NCI-H748 (cell line): ENCODE measurements around the gene PNPLA3.

Experiments used
- DNase-seq: peaks from one replicate; lab custom pipeline; 2025; ENCODE audit not compliant: unreplicated experiment; lab: John Stamatoyannopoulos, UW

The PNPLA3 gene

DNA sequence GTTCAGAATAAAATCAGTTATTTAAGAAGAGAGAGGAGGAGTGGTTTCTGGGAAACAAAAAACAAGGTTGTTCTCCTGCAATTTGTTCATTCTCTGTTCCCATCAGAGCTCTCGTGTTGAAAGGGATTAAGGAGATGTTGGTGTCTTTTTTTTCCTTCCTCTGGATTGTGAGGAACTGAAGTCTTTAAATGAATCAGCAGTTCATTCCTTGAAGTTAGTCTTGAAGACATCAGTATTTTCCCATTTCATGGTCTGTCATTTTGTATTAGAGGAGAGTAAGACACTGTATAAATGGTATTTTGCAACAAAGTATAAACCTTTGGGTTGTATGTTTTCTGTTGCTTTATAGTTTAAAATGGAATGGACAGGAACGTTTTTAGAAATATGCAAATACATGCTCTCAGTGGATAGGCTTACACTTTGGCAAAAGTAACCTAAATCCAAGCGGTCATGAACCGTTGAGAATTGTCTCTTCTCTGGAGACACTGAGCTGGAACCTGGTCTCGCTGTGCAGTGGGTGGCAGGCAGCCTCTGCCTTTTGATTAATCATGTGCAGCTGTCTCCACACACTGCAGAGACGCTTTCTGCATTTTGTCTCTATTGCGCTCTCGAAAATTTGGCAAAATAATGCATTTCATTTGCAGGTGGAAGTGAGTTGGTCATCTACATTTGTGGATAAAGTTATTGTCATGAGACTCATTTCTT, 64.7 kb downstream of the PNPLA3 start:
- no peak for DNase-seq

- no peak for DNase-seq
Observed at GRCh38 chr22:43988960-43989359, 65.4 kb downstream of the PNPLA3 start.

DNA sequence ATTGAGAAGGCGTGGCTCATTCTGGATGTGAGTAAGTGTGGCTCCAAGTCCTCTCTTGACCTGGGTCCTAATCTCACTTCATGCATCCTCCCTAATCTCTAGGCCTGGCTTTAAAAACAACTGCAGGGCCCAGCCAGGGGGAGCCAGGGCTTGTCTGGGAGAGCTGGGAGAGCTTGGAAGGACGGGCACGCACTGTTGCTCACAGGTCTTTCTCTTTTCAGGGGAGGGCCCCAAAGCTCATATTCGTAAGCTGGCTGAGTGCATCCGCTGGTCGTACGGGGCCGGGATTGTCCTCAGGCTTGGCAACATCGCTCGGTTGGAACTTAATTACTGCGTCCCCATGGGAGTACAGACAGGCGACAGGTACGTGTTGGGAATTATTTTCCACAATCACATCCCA, 66.4 kb downstream of the PNPLA3 start:
- DNase-seq, result peak; percentile 27

DNA sequence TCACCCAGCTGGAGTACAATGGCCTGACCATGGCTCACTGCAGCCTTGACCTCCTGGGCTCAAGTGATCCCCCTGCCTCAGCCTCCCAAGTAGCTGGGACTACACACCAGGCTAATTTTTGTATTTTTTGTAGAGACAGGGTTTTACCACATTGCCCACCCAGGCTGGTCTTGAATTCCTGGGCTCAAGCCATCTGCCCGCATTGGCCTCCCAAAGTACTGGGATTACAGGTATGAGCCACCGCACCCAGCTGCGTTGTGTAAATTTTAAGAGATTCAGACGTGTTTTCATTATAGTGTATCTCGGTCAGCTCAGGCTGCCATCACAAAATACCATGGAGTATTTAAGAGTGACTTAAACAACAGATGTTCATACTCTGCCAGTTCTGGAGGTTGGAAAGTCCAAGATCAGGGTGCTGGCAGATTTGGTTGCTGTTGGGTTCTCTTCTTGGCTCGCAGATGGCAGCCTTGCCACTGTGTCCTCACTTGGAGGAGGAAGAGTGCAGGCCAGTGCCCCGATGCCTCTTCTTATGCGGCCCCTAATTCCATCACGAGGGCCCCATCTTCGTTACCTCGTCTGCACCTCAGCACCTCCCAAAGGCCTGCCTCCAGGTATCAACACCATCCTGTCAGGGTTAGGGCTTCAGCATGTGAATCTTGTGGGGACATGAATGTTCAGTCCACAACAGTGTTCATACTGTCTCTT, 67.9 kb downstream of the PNPLA3 start:
- no peak for DNase-seq

DNA sequence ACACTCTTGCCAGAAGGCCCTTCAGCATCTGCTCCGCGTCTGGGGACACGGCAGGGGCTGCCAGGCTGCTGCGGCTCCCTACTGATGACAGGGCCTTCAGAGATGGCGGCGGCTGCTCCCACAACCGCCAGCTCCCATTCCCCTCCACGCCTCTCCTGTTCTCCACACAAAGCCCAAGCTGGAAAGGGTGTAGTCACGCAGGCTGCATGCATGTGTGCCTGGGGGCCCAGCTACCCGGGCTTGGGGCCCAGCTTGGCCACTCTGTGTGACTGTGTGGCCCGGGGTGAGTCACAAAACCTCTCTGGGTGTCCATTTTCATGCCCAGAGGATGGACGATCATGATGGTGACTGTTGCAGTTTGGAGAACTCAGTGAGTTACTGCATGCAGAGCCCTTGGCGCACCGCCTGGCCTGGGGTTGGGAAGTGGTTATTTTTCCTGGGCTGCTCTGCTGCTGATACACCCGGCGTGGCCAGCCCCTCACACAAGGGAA, 68.8 kb downstream of the PNPLA3 start:
- DNase-seq, result peak; percentile 11

GRCh38 chr22:43993072-43993760, 69.6 kb downstream of the PNPLA3 start:
- peak; percentile 70 for DNase-seq

DNA sequence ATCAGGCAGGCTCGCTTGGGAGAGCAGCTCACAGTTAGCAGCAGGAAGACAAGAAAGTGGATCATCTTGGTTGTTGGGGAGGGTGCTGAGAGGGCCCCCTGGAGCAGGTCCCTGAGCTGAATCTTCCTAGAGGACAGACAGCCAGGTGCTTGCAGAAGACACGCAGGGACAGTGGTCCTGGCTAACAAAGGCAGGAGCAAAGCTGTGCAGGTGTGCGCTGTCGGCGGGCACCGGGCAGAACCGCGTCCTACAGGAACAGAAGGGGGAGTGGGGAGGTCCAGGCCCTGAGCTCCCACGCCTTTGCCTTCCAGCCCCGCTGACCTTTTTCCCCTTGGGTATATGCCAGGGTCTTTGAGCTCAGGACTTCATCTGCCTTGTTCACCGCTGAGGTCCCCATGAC, 70.4 kb downstream of the PNPLA3 start:
- no peak for DNase-seq

DNA sequence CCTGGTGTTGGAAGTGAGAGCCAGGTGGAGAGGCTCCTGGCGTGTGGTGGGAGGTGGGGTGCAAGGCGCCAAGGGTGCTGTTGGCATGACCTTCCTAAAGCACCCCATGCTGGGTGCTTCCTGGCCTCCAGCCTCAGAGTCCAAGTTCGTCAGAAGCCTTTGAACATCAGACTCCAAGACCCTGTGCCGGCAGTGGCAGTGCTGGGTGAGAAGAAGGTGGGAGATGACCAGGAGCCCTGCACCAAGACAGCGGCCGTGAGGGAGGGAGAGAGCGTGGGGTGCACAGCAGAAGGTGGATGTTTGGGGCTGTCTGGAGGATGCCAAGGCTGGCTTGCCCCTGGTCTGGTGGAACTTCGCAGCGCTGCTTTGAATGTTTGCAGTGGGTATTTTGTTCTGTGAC, 70.8 kb downstream of the PNPLA3 start:
- no peak for DNase-seq

DNA sequence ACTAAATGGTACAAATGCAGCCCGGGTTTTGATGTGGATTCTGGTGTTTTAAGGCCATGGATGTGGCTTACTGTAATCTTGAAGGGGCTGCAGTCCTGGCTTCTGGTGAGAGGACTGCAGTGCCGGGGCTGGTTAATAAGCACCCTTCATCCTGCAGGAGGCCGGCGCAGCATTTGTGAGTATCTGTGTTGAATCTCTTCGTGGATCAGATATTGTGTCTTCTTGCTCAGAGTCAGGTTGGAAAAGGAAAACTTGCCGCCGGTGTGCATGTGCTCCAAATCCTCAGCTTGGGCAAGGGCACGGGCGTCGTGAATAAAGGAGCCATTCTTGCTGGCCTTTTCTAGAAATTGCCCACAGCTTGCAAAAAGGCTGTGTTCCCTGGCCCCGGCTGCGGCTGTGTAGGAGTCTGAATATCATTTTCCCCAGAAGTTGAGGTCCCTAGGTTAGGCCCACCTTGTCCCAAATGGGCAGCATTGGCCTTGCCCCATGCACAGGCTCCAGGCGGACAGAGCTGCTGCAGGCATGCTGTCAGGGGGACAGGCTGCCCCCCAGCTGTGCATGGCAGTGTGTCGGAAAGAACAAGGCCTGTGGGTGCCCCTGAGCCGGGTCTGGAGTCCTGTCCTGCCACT, 71.6 kb downstream of the PNPLA3 start:
- DNase-seq, result no peak

DNA sequence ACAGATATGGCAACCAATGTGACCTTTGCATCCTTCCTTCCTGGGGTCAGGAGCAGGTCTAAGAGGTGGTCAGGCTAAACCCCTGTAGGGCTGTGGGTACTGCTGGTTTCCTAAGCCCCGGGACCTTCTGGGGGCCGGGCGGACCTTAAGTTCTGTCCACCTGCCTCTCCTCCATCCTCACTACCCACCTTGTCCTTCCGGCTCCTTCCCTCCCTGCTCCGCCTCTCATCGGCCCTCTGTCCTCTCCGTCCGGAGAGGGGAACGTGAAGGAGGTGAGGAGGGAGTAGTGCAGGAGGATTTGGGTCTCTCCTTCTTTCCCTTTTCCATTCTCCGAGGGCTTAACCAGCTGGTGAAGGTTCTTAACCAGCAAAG, 72.2 kb downstream of the PNPLA3 start:
- no peak for DNase-seq

DNA sequence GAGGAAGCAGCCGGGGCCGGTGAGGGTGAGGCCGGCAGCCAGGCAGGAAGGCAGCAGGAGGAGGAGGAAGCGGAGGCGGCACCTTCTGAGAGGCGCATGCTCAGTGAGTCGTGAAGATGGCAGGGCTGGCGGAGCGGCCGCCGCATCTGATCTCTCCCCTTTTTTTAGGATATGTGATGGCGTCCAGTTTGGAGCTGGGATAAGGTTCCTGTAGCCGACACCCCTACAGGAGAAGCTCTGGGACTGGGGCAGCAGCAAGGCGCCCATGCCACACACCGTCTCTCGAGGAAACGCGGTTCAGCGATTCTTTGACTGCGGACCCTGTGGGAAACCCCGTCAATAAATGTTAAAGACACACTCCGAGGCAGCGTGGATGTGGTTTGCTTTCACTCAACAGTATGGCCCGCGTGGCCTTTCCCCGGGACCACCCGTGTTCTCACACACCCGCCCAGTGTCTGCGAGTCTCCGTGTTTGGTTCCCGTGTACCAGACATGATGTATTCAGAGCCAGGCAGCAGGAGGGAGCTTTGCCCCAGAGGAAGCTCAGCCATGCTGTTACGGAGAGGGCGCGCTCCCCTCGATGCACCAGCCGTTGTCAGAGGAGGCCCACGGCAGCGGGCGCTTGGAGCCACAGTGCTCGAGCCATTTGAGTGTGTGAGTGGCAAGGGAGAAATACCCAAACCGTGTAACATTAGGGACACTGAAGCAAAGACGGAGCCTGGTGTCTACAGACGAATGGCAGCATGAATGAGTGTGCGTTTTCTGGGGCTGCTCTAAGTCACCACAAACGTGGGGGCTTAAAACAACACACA, 72.8 kb downstream of the PNPLA3 start:
- no peak for DNase-seq

DNA sequence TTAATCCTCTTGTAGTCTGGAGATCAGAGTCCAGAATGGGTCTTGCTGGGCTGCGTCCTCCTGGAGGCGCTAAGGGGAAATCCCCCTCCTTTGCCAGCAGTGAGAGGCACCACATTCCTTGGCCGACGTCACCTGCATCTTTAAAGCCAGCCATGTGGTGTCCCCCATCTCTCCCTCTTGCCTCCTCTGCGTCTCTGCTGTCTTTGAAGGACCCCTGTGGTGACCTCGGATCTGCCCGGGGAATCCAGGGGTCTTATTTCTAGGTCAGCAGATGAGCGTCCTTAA, 73.3 kb downstream of the PNPLA3 start:
- no peak for DNase-seq
